HG03442 (cell line): ENCODE data around the gene TMEM235.

Source experiments
- ATAC-seq: cut with Tn5 transposase; IDR thresholded peaks from one replicate; pipeline ENCODE4 v1.9.1; 2021; ENCODE audit warnings: mild to moderate bottlenecking, moderate library complexity; ENCODE audit not compliant: unreplicated experiment

TMEM235 gene

DNA sequence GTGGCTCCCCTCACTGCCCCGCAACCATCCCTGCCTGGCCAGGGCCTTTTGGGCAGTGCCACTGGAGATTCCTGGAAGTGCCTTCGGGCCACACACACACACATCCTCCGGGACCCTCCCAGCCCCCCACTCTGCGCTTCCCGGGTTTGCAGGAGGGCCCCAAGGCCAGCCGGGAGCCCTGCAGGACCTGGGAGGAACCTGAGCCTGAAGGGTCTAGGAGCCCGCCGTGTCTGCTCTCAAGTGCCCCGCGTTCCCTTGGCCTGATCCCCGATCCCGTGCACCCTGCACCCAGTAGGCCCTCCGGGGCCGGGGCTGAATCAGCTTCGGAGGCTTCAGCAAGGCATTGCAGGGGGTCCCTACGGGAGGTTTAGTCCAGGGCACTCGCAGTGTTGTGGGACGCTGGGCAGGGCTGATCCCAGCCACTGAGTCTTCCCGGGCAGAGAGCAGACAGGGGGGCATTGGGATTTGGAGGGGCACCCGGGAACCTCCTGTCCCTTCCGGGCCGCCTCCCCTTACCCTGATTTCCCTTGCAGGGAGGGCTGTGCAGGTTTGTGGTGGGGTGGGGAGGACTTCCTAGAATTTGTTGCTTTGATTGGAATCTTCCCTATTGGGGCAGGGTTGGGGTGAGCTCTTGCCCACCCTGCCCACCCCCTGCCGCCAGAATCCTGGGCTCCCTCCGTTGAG lies 36.9 kb downstream of the TMEM235 start:
- ATAC-seq: no peak

DNA sequence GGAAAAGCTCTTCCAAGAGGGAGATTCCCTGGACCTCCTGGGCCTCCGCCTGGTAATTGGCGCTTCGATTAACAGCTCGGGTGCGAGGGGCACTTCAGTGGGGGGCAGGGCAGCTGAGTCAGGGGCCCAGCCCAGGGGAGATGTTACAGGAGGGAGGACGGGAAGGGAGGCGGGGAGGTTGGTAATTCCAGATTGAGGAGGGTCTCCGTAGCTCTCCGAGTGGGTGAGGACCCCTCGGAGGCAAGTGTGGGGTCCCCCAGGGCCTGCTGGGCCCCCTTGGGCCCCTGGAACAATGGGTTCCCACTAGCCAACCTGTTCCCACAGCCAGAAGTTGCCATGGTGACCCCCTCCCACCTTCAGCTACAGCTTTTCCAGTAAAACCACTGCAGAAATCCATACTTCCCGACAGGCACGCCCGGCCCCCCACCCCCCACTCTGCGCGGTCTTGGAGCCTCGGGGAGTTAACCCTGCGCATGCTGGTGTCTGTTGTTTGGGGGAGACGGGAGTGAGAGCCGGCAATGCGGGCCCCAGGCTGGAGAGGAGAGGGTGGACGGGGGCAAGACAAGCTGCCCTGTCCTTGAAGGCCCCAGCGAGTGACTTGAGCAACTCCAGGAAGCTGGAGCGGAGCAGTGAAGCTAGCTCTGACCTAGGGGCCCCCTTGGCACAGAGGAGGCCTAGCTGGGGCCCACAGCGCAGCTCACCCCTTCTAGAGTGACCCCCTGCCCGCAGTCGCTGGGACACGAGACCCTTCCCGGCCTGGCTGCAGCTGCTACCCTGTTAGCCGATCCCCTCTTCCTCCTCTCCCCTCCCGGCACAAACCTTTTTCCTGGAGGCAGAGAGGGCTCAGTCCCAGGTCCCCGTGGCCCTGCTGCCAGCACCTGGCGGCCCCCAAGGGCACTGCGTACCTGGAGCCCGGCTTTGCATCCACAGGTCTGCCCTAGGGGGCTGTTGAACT lies 37.8 kb downstream of the TMEM235 start:
- no peak for ATAC-seq

DNA sequence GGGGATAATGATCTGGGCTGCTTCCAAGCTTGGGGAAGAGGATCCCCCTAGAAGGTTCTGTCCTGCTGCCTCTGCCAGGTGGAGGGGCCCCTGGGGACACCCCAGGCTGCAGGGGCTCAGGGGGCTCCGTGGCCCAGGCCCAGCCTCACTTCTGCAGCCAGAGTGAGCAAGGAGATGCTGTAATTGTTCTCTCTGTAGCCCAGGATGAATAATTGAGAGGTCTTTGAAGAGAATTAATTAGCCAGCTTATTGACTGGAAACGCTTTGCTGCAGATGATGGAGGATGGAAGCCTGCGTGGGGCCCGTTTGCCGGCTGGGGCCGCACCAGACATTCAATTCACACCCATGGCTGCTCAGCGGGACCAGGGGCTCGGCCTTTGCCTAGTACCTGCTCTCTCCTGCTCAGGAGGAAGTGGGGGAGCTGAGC lies 38.5 kb downstream of the TMEM235 start:
- no peak for ATAC-seq

DNA sequence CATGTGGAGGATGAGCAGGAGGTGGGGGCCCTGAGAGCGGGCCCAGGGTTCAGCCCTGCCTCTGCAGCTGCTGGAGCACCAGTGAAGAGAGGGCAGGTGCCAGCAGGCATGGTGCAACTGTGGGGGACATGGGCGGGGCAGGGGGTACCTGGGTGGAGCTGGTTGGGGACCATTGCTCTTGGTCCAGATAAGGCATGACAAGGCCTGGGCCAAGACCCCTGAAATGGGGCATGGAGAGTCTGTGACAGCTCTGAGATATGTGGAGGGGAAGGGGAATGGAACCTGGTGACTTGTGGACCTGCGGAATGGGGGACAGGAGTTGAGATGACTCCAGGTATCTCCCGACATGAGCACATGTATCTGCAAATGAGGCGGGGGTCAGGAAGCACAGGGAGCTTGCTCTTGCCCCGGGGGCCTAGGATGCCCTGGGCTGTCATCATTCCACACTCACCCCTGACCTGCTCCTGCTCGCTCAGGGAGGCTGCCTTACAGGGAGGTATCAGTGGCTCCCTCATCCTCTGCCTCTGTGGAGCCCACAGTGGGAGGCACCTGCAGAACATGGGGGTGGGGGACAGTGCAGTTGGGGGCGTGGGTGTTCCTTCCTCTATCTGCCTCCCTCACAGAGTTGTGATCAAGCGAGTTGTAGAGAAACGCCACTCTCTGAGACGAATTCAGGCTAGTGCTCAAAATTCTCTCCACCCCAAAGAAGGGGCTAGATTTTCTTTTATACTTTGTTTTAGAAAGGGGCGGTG lies 40.2 kb downstream of the TMEM235 start:
- ATAC-seq: no peak

DNA sequence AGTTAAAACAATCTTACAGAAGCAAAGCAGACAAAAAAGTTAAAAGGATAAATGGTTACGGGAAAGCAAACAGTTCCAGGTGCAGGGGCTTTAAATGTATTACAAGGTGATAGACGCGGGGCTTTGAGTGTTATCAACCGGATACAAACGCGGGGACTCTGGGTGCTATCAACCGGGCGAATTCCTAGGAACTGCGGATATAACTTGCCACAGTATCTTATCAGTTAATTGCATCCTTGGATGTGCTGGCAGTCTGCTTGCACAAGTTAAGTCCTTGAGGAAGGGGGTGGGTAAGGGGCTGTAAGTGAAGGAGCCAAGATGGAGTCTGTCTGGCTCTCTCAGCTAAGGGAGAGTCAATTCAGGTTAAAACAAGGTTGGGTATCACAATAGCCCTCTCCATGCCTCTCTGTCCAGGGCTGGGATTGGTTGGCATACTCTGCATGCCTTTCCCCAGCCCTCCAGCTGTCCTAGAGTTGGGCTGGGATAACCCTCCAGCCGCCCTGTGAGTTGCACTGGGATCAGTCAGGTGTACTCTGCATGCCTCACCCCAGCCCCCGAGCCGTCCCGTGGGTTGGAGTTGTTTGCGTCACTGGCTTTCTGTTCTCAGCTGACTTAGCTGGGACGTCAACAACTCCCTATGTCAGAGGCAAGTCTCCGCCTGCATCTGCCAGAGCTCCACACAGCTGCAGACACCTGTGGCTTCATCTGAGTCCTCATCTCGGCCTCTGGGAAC lies 40.9 kb downstream of the TMEM235 start:
- ATAC-seq: no peak

GRCh38 chr17:78272914-78273258 lies 41.5 kb downstream of the TMEM235 start:
- ATAC-seq: no peak

DNA sequence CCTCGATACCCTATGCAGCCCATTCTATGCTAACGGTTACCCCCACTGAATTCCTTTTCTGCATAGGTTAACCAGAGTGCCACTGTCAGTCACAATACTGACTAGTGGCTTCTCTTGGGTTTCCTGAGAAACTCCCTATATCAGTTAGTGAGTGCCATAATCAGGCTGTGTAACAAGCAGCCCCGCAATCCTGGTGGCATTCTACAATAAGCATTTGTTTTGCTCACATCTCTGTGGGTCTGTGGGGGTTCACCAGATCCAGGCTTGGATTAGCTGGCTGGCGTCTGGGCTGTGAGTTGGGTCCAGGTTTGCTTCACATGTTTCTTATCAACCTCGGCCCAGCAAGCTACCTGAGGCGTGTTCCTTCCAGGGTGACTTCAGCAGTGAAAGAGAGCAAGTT lies 42.4 kb downstream of the TMEM235 start:
- no peak for ATAC-seq

DNA sequence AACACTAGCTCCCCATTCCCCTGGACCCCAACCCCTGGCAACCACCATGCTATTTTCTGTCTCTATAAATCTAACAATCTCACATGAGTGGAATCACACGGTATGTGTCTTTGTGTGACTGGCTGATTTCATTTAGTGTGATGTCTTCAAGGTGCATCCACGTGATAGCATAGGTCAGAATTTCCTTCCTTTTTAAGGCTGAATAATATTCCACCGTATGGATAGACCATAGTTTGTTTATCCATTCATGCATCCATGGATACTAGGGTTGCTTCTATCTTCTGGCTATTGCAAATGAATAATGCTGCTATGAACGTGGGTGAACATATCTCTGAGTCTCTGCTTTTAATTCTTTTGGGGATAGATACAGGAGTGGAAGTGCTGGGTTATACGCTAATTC lies 43.9 kb downstream of the TMEM235 start:
- ATAC-seq: no peak

GRCh38 chr17:78276098-78276887 lies 44.9 kb downstream of the TMEM235 start:
- no peak for ATAC-seq

DNA sequence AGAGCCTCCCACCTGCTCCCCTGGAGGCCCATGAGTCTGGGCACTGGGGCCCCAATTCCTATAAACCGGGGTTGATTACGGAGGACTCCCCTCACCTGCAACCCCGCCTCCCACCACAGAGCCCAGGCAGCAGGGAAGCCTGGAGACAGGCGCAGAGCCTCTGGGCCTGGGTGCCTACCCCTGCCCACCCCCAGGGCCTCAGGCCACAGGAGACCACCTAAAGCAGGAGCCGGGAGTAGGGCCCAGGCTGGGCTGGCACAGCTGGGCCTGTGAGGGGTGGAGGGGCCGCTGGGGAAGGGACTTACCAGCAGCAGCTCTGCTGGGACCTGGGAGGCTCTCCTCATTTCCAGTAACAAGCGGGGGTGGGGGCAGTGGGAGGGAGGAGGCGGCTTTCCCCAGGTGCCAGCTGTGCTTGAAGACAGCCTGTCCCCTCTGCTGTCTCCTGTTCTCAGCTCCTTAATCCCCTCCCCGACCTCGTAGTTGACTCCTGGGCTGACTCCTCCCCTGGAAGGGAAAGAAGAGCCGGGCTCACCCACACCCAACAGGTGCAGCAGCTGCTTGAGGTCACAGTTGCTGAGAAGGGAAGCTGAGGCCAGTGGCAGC lies 46.8 kb downstream of the TMEM235 start:
- no peak for ATAC-seq

DNA sequence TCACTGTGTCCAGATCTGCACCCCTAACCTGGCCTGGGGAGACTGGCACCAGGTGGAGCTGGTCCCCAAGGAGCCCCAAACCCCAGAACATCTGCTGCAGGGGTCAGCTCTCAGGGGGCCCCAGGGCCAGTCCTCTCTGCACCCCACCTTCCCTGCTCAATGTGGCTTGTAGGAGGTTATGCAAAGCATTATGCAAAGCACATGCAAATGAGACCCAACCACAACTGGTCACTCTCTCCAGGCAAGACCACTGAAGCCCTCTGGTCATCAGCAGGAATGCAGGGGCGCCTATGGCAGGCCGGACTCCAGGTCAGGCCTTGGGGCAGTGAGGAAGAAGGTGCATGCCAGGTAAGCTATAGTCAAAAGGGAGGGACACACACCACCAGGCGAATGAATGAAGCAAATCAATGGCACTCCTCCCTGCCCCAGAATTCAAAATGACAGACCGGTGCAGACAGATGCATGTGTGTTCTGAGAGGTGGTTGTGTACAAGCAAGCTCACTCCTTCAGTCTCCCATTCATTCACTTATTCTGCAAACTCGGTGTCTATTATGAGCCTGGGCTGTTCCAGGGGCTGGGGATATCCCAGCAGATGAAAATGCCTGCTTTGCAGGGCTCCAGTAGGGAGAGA lies 48.0 kb downstream of the TMEM235 start:
- no peak for ATAC-seq

DNA sequence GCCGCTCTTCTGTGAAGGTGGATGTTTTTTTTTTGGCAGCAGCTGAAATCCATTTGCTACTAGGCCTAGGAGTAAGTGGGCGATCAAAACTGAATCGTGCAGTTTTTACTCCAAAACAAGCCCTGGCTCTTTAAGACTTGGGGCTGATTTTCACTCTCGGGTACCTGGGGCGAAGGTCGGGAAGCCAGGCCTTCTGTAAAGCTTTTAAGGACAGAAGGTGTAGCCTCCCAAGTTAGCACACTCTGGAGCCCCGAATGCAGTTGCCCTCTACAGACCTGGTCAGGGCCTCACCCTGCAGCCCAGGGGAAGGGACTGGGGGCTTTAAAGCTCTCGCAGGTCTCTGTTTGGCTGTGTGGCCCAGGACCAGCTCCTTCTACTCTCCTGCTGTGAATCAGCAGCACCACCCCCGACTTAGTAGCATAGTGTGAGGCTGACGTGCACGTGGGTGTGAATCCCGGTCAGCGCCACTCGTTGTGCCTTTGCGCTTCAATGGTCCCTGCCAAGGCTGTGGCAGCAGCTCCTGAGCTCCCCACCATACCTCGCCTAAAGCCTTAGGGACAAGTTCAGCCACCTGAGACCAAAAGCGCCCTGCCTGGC lies 49.9 kb downstream of the TMEM235 start:
- ATAC-seq: no peak

GRCh38 chr17:78284146-78284545 lies 52.7 kb downstream of the TMEM235 start:
- ATAC-seq: no peak

- no peak for ATAC-seq
These were observed 57.6 kb downstream of the TMEM235 start for GRCh38 chr17:78289004-78289403.

GRCh38 chr17:78289802-78290363 lies 58.5 kb downstream of the TMEM235 start:
- ATAC-seq: no peak
